HUES48 (cell line): ENCODE results near the gene PDE6D.
A peak's percentile ranks its signal among the peaks of the same experiment; 100 is the strongest.
"Not testable (repeated sequence)": the region's sequence is repeated elsewhere in the genome, so short reads cannot be mapped to it uniquely, and the experiment has no call there.

ENCODE experiments used
- H3K27ac ChIP-seq: one replicate; pipeline ENCODE4 v1.7.0; 2013; ENCODE audit warnings: low read depth, low read length, inconsistent platforms
- H3K27me3 ChIP-seq: 2 replicates; pipeline ENCODE4 v1.6.1; 2013; ENCODE audit warnings: mild to moderate bottlenecking, low read length; ENCODE audit not compliant: control insufficient read depth, insufficient read depth
- H3K36me3 ChIP-seq: 2 replicates; pipeline ENCODE4 v1.6.1; 2013; ENCODE audit warnings: low read length; ENCODE audit not compliant: control insufficient read depth, insufficient read depth
- H3K4me1 ChIP-seq: 2 replicates; pipeline ENCODE4 v1.6.1; 2013; ENCODE audit warnings: mild to moderate bottlenecking, low read length; ENCODE audit not compliant: control insufficient read depth, insufficient read depth
- H3K4me3 ChIP-seq: 2 replicates; pipeline ENCODE4 v1.5.1; 2013; ENCODE audit warnings: mild to moderate bottlenecking, low read depth, low read length
- H3K9ac ChIP-seq: 2 replicates; pipeline ENCODE4 v1.6.1; 2013; ENCODE audit warnings: mild to moderate bottlenecking, low read depth, low read length, moderate library complexity
- H3K9me3 ChIP-seq: 2 replicates; pipeline ENCODE4 v1.6.1; 2013; ENCODE audit warnings: low read length; ENCODE audit not compliant: control insufficient read depth, insufficient read depth

The PDE6D gene

DNA sequence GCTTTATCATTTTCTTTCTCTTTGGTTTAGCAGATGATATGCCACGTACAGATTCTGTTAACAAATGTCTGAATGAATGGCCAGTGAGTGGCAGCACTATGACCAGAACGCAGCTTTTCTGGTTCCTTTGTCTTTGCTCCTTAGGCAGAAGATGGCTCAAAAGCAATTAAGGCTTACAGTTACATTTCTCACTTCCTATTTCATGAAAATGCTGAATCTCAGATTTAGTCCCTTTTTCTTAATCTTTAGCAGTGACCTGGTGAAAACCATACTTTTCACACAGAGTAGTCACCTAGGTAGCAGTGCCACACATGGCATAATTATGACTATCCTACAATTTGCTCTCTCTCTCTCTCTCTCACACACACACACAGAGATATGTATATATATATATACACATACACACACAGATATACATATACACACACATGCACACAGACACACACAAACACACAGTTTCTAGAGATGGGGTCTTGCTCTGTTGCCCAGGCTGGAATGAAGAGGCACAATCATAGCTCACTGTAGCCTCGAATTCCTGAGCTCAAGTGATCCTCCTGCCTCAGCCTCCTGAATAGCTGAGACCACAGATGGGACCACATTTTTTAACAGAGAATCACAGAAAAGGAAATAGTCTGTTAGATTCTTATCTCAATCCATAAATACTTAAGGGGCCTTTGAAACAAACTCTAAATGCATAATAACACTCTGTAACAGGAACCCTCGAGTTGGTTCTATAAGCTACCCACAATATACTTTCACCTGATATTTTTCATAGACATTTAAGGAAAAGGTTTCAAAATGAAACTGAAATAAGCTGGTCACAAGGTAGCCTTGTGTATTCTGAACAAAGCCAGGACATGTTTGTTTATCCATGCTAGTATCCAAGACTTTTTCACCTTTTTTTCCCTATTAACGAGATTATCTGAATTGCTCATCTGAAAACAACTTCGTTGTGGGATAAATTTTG is 11.6 kb downstream of the PDE6D start:
- H3K27ac ChIP-seq: no peak overlapping the region
- H3K27me3 ChIP-seq: no peaks in the 10 kb centered on the region
- H3K9ac ChIP-seq: no peak overlapping the region
- H3K9me3 ChIP-seq: no peaks in the 10 kb centered on the region
- H3K4me1 ChIP-seq: peaks cover 6% of the 10 kb centered on the region; the same call in 1 of the 2 replicates
- no peak overlapping the region for H3K4me3 ChIP-seq
- no peaks in the 10 kb centered on the region for H3K36me3 ChIP-seq

DNA sequence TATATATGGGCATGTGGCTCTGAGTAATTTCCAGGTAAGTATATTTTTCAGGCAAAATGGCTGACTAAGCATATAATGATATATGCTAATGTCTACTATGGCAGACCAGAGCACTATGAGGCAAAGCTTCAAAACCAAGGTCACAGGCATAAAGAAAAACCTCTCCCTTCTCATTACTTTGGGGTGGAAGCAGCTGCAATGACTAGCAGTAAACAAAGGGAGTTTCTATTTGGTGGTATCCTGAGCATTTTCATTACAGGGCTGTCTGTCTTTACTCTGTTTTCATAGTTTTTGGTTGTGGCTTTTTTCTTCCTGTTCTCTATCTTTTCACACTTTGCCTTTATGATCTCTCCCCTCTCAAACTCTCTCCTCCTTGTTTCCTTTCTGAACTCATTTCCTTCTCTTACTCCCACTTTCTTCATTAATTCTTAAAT is 15.6 kb downstream of the PDE6D start:
- H3K9me3 ChIP-seq: no peaks in the 10 kb centered on the region
- no peak overlapping the region for H3K4me3 ChIP-seq
- H3K27me3 ChIP-seq: no peaks in the 10 kb centered on the region
- H3K36me3 ChIP-seq: no peaks in the 10 kb centered on the region
- H3K27ac ChIP-seq: no peak overlapping the region
- H3K4me1 ChIP-seq: peaks cover 6% of the 10 kb centered on the region; the same call in 1 of the 2 replicates
- no peak overlapping the region for H3K9ac ChIP-seq

DNA sequence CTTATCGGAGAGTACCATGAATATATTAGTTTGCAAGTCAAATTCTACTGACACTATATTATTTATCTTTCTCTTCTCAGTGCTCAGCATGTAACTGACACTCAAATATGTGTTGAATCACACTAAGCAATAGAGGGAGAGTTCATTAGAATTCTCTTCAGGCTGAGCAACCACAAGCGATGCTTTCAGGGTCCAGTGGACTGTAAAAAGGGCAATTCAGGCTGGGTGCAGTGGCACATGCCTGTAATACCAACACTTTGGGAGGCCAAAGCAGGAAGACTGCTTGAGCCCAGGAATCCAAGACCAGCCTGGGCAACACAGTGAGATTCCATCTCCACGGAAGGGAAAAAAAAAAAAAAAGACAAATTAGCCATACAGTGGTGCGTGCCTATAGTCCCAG is 16.3 kb downstream of the PDE6D start:
- H3K9ac ChIP-seq: no peak overlapping the region
- H3K4me1 ChIP-seq: peaks cover 6% of the 10 kb centered on the region; the same call in 1 of the 2 replicates
- H3K27ac ChIP-seq: no peak overlapping the region

DNA sequence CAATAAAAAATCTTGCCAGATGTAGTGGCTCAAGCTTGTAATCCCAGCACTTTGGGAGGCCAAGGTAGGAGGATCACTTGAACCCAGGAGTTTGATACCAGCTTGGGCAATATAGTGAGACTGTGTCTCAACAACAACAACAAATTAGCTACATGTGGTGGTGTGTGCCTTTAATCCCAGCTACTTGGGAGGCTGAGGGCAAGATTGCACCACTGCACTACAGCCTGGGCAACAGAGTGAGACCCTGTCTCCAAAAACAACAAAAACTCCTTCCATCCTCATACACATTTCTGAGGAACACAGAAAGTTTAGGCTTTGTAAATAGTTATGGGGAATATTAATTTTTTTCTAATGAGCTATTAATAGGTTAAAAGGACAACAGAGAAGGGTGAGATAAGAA is 17.0 kb downstream of the PDE6D start:
- no peak overlapping the region for H3K4me3 ChIP-seq
- H3K4me1 ChIP-seq: peaks cover 6% of the 10 kb centered on the region; the same call in 1 of the 2 replicates
- no peaks in the 10 kb centered on the region for H3K9me3 ChIP-seq
- no peak overlapping the region for H3K27ac ChIP-seq
- no peak overlapping the region for H3K9ac ChIP-seq
- no peaks in the 10 kb centered on the region for H3K27me3 ChIP-seq
- no peaks in the 10 kb centered on the region for H3K36me3 ChIP-seq

More for the DNA sequence above, 16.3 kb downstream of the PDE6D start:
- no peaks in the 10 kb centered on the region for H3K36me3 ChIP-seq
- no peaks in the 10 kb centered on the region for H3K9me3 ChIP-seq
- no peaks in the 10 kb centered on the region for H3K27me3 ChIP-seq
- H3K4me3 ChIP-seq: no peak overlapping the region

DNA sequence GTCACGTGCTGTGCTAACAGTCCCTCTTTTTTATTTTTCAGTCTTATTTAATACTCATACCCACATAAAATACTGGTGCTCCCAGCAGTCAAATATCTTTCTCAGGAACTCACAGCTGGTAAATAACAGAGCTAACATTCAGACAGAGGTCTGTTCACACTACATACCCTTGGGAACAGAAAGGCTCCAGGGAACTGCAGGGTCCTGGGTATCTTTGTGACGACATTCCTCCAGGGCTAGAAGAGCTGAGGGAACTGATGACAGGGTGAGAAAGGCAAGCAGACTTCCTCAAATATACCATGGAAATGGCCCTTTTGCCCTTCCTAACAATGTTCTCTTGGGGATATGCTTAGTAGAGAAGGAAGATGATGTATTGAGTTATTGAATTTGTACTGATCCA is 19.3 kb downstream of the PDE6D start:
- Histone ChIP-seq H3K4me1 (peaks cover 6% of the 10 kb centered on the region; the same call in 1 of the 2 replicates), H3K27me3 (no peaks in the 10 kb centered on the region), H3K9ac (no peak overlapping the region), H3K36me3 (no peaks in the 10 kb centered on the region), H3K4me3 (no peak overlapping the region), H3K9me3 (no peaks in the 10 kb centered on the region), H3K27ac (no peak overlapping the region)

DNA sequence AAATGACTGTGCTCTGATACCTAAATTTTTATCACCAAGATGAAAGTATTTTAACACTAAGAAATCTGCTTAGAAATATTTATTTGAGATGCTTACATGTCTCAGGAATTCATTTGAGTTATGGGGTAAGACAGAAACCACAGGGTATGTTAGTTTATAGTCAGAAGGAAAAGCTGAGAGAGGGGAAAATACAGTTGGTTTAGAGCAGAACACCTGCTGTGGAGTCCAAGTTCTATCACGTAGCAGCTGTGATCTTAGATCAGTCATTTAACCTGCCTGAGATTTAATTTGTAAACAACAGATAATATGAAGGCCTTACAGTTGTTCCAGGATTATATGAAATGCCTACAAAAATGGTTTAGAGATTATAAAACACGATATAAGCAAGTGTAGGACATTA is 29.0 kb downstream of the PDE6D start:
- H3K27me3 ChIP-seq: no peaks in the 10 kb centered on the region
- H3K36me3 ChIP-seq: no peaks in the 10 kb centered on the region
- no peak overlapping the region for H3K4me3 ChIP-seq
- no peaks in the 10 kb centered on the region for H3K4me1 ChIP-seq
- H3K27ac ChIP-seq: no peak overlapping the region
- H3K9me3 ChIP-seq: no peaks in the 10 kb centered on the region
- H3K9ac ChIP-seq: no peak overlapping the region

DNA sequence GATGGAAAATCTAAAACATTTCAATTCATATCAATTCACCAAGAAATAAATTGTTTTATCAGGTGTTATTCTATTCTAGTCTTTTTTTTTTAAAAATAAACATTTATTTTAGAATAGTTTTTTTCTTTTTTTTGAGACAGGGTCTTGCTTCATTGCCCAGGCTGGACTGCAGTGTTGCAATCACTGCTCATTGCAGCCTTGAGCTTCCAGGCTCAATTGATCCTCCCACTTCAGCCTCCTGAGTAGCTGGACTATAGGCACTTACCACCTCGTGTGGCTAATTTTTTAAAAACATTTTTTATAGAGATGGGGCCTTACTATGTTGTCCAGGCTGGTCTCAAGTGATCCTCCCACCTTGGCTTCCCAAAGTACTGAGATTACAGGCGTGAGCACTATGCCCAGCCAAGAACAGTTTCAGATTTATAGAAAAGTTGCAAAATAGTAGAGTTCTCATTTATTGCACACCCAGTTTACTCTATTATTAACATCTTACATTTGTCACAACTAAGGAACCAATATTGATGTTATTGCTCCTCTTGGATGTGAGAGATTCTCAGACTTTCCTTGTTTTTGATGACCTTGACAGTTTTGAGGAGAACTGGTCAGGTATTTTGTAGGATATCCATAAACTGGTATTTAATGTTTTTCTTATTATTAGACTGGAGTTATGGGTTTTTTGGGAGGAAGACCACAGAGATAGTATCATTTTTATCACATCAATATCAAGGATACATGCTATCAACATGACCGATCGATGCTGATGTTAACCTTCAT is 29.9 kb downstream of the PDE6D start:
- H3K4me3 ChIP-seq: no peak overlapping the region
- H3K4me1 ChIP-seq: no peaks in the 10 kb centered on the region
- H3K27me3 ChIP-seq: no peaks in the 10 kb centered on the region

DNA sequence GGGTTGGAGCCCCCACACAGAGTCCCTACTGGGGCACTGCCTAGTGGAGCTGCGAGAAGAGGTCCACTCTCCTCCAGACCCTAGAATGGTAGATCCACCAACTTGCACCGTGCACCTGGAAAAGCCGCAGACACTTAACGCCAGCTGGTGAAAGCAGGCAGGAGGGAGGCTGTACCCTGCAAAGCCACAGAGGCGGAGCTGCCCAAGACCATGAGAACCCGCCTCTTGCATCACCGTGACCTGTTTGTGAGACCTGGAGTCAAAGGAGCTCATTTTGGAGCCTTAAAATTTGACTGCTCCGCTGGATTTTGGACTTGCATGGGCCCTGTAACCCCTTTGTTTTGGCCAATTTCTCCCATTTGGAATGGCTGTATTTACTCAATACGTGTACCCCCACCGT is 32.1 kb downstream of the PDE6D start:
- not testable (repeated sequence) for H3K27ac ChIP-seq, H3K36me3 ChIP-seq, H3K9ac ChIP-seq, H3K9me3 ChIP-seq, H3K27me3 ChIP-seq, H3K4me3 ChIP-seq
- H3K4me1 ChIP-seq: peaks cover 14% of the 10 kb centered on the region

More for the DNA sequence above, 29.9 kb downstream of the PDE6D start:
- Histone ChIP-seq H3K9ac (no peak overlapping the region), H3K36me3 (no peaks in the 10 kb centered on the region), H3K9me3 (no peaks in the 10 kb centered on the region), H3K27ac (no peak overlapping the region)

DNA sequence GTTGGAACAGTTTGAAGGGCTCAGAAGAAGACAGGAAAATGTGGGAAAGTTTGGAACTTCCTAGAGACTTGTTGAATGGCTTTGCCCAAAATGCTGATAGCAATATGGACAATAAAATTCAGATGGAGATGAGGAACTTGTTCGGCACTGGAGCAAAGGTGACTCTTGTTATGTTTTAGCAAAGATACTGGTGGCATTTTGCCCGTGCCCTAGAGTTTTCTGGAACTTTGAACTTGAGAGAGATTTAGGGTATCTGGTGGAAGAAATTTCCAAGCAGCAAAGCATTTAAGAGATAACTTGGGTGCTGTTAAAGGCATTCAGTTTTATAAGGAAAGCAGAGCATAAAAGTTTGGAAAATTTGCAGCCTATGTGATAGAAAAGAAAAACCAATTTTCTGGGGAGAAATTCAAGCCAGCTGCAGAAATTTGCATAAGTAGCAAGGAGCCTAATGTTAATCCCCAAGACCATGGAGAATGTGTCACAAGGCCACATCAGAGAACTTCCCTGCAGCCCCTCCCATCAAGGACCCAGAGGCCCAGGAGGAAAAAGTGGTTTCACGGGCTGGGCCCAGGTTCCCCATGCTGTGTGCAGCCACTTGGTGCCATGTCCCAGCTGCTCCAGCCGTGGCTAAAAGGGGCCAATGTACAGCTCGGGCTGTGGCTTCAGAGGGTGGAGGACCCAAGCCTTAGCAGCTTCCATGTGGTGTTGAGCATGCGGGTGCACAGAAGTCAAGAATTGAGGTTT is 32.8 kb downstream of the PDE6D start:
- not testable (repeated sequence) for H3K9ac ChIP-seq, H3K9me3 ChIP-seq, H3K27me3 ChIP-seq, H3K36me3 ChIP-seq, H3K27ac ChIP-seq, H3K4me3 ChIP-seq
- H3K4me1 ChIP-seq: peaks cover 18% of the 10 kb centered on the region

DNA sequence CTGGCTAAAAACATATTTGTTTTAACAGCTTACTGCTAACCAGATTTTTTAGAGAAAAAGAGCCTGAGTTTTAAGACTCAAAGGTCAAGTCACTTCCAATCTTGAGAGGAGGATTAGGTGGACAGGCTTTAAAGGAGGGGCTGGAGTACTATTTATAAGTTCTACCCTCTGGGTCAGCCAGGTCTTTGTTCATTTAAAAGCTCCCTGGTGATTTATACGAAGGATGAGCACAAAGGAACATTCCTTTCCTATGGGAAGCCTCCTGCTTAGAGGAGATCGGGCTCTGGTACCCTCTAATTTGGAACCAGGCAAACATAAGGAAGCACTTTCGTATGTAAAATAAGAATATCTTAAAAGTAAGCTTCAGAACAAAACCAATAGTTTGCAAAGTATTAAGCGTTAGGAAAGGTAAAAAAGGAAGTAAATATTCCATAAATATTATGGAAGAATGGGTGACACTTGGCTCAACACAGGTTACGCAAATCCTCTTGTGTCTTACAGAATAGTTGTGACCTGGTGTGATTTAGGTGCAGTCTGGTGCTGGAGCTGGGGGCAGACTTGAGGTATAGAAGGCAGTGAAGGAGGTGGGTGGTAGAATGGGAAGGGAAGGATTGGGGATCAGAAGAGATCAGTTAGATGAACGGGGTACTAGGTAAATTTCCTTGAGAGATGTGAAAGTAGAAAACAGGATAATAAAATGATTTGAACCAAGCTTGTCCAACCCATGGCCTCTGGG is 35.6 kb downstream of the PDE6D start:
- Histone ChIP-seq H3K9ac (no peak overlapping the region), H3K9me3 (no peaks in the 10 kb centered on the region), H3K4me3 (no peak overlapping the region), H3K27me3 (no peaks in the 10 kb centered on the region), H3K36me3 (no peaks in the 10 kb centered on the region), H3K4me1 (peaks cover 18% of the 10 kb centered on the region), H3K27ac (peak overlapping the region; percentile 60)
